Naive thymus-derived CD4-positive, alpha-beta T cell (primary cell): ENCODE data around the gene PKM. TPM values are rescaled to one million over a fixed set of nuclear protein-coding genes. Genes with fewer than 3 reads are reported as not detected.

ENCODE experiments used
- ATAC-seq: fragments of 150-1000 bp; cut with Tn5 transposase; 2 replicates; pipeline ENCODE4 v1.10.0; 2021; ENCODE audit warnings: mild to moderate bottlenecking, moderate library complexity
- CTCF ChIA-PET: fragments of 350-600 bp; sonication (Branson Sonifier 250); formaldehyde crosslinking; loops from one replicate; lab custom pipeline; 2021; ENCODE audit warnings: antibody characterized with exemption; lab: Charles Lee
- POLR2A ChIA-PET: fragments of 350-600 bp; sonication (Branson Sonifier 250); formaldehyde crosslinking; loops from one replicate; lab custom pipeline; 2021; ENCODE audit warnings: antibody characterized with exemption, inconsistent platforms; lab: Charles Lee
- DNase-seq, 9 donors: peaks; one replicate each; pipeline versions ENCODE4 v3.0.0 to v3.0.0-alpha.2; 2020 to 2022; ENCODE audit warnings: mixed read lengths in 1 of 9
- H3K27ac ChIP-seq: one replicate; pipeline ENCODE4 v1.7.0; 2013; ENCODE audit warnings: mild to moderate bottlenecking, low read depth, low read length, moderate library complexity
- H3K27me3 ChIP-seq, 2 donors: one replicate each; pipeline ENCODE4 v1.7.0; 2013; ENCODE audit warnings: low read length in 2 of 2, mild to moderate bottlenecking in 2 of 2, moderate library complexity in 2 of 2; ENCODE audit not compliant: control insufficient read depth in 2 of 2, insufficient read depth in 2 of 2
- H3K36me3 ChIP-seq, 3 experiments: 1 replicate in 2 of 3; 2 replicates in 1 of 3; pipeline ENCODE4 v1.7.0; 2013; ENCODE audit warnings: low read length in 3 of 3, mild to moderate bottlenecking in 3 of 3, moderate library complexity in 1 of 3; ENCODE audit not compliant: insufficient read depth in 3 of 3, control insufficient read depth in 2 of 3
- H3K4me1 ChIP-seq, 2 donors: one replicate each; pipeline ENCODE4 v1.7.0; 2013; ENCODE audit warnings: low read length in 2 of 2, mild to moderate bottlenecking in 2 of 2, moderate library complexity in 1 of 2; ENCODE audit not compliant: control insufficient read depth in 2 of 2, insufficient read depth in 2 of 2
- H3K4me3 ChIP-seq: 2 replicates; pipeline ENCODE4 v1.7.0; 2013; ENCODE audit warnings: mild to moderate bottlenecking, low read length
- H3K9me3 ChIP-seq, 3 experiments: 1 replicate in 2 of 3; 2 replicates in 1 of 3; pipeline ENCODE4 v1.7.0; 2013; ENCODE audit warnings: low read length in 3 of 3; ENCODE audit not compliant: control insufficient read depth in 2 of 3
- H3K27ac Mint-ChIP-seq, 9 donors: one replicate each; pipeline ENCODE4 v1.8.0; 2020 to 2022; ENCODE audit warnings: mixed read lengths in 9 of 9, mild to moderate bottlenecking in 8 of 9, moderate library complexity in 5 of 9, inconsistent platforms in 2 of 9
- H3K27me3 Mint-ChIP-seq, 5 donors: one replicate each; pipeline ENCODE4 v1.8.0; 2021 to 2022; ENCODE audit warnings: mixed read lengths in 5 of 5, mild to moderate bottlenecking in 1 of 5
- H3K36me3 Mint-ChIP-seq, 5 donors: one replicate each; pipeline ENCODE4 v1.8.0; 2020 to 2022; ENCODE audit warnings: mixed read lengths in 5 of 5, mild to moderate bottlenecking in 3 of 5, inconsistent platforms in 1 of 5
- H3K4me1 Mint-ChIP-seq, 7 donors: one replicate each; pipeline ENCODE4 v1.8.0; 2020 to 2022; ENCODE audit warnings: mixed read lengths in 7 of 7, mild to moderate bottlenecking in 3 of 7, inconsistent platforms in 1 of 7
- H3K4me3 Mint-ChIP-seq, 10 donors: one replicate each; pipeline ENCODE4 v1.8.0; 2020 to 2022; ENCODE audit warnings: mild to moderate bottlenecking in 10 of 10, mixed read lengths in 10 of 10, moderate library complexity in 6 of 10, inconsistent platforms in 2 of 10
- H3K9me3 Mint-ChIP-seq, 11 donors: one replicate each; pipeline ENCODE4 v1.8.0; 2020 to 2022; ENCODE audit warnings: mixed read lengths in 11 of 11, mild to moderate bottlenecking in 4 of 11, inconsistent platforms in 1 of 11, moderate library complexity in 1 of 11
- intact Hi-C, 2 donors: fragments of 100-400 bp; cut with micrococcal nuclease; formaldehyde crosslinking; loops; one replicate each; pipeline ENCODE4 v1.15.1; 2023
- polyA plus RNA-seq, 2 donors: library from polyadenylated mRNA; unstranded; fragments of 300-500 nt; fragmentation: Illumina TruSeq; gene quantifications; one replicate each; pipeline ENCODE4 v1.2.3, GENCODE V29; 2021
- total RNA-seq, 6 experiments: library from RNA in 5 of 6; stranded (reverse) in 5 of 6; gene quantifications; 1 replicate in 5 of 6; 2 replicates in 1 of 6; pipeline ENCODE4 v1.2.3 and lab custom pipeline; 2021 to 2026

Gene PKM
- total and polyA plus RNA-seq, 7 experiments from 2014 or later = 237 to 1,627 (median 357) TPM

DNA sequence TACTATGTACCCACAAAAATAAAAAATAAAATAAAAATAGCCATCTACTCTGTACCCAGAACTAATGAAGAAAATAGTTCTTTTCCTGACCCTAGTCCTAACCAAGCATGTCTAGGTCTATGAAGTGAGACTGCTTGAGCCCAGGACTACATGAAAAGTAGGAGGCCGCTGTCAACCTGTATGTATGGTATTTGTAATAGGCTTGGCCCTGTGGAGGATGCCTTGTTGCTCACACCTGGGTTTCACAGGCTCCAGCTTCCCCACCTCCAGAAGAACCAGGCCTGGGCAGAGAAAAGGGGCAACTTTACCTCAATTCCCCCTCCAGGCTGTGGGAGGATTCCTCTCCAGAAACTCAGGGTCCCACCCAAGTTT lies 6.8 kb upstream of the PKM start:
- CTCF ChIA-PET = no interaction called here
- Mint-ChIP-seq H3K4me1 (peaks cover 10 to 32% (median 23%) of the 10 kb centered on the region in 7 donors), H3K36me3 (peaks cover 0 to 16% (median 11%) of the 10 kb centered on the region in 5 donors), H3K9me3 (no peaks in the 10 kb centered on the region), H3K27me3 (peaks cover 0 to 2% (median 0%) of the 10 kb centered on the region in 5 donors), H3K27ac (peak overlapping the region in 3 of 9 donors; percentile 62 to 90 (median 67)), H3K4me3 (peak overlapping the region in 1 of 10 donors; percentile 78)
- ATAC-seq = no peak
- DNase-seq = no peak
- Histone ChIP-seq H3K27ac (no peak overlapping the region), H3K27me3 (no peaks in the 10 kb centered on the region), H3K9me3 (no peaks in the 10 kb centered on the region), H3K4me3 (no peak overlapping the region), H3K36me3 (peaks cover 0 to 31% (median 0%) of the 10 kb centered on the region in 3 experiments), H3K4me1 (peaks cover 3 to 11% of the 10 kb centered on the region in 2 donors)
- POLR2A ChIA-PET = interaction anchor here (0.9 kb wide), 1 partner anchor 11 kb away, joined by 3 read pairs; no protein-coding TSS in a partner anchor
- intact Hi-C loops = loop anchor here in 1 of 2 donors (10.0 kb wide), 1 partner anchor 447 kb away; the partner anchor contains the start of genes BBS4 and HIGD2B

DNA sequence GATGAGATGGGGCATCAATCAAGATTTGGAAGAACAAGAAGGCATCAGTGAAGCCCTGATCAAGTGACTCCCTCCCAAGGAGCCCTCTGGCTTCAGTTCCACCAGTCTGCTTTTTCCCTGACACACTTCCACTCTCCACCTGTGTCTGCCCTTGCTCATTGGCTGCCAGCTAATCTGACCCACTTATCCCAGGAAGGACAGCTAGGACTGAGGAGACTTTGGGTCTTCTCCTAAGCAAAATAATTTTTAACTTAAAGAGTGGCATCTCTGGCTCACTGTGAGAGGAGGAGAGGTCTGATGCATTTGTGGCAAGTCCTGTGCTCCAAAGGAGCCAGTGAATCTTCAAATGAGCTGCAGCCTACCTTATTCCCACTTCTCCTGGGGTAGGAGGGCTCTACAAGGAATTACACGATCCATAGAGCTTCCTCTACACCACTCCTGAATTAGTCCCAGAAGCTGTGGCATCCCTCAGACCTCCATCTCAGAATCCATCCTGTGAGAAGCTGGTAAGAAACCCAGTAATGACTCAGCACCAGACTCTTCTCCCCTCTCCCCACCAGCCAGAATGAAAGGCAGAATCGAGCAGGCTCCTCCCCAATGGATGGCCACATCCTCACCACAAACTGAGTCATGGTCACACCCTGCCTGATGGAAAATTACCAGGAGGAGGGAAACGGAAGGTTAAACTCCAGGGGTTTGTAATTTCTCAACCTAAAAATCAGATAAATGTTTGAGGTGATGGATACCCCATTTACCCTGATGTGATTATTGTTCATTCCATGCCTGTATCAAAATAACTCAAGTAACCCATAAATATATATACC lies 6.3 kb upstream of the PKM start:
- ATAC-seq (peak; percentile 90), DNase-seq (peak in 2 of 9 donors; percentile 11 to 78)
- Mint-ChIP-seq H3K27ac (peak overlapping the region in 5 of 9 donors; percentile 1 to 90 (median 62)), H3K4me3 (peak overlapping the region in 1 of 10 donors; percentile 78), H3K4me1 (peaks cover 16 to 37% (median 29%) of the 10 kb centered on the region in 7 donors), H3K27me3 (peaks cover 0 to 2% (median 0%) of the 10 kb centered on the region in 5 donors), H3K36me3 (peaks cover 0 to 16% (median 8%) of the 10 kb centered on the region in 5 donors), H3K9me3 (no peaks in the 10 kb centered on the region)
- ChIA-PET POLR2A (interaction anchor here (0.6 kb wide), 1 partner anchor 14 kb away, joined by 4 read pairs; no protein-coding TSS in a partner anchor), CTCF (no interaction called here)
- no peak overlapping the region for H3K4me3 ChIP-seq
- no peaks in the 10 kb centered on the region for H3K9me3 ChIP-seq
- intact Hi-C loops = loop anchor here in 1 of 2 donors (10.0 kb wide), 1 partner anchor 448 kb away; the partner anchor contains the start of genes BBS4 and HIGD2B
- peaks cover 9 to 15% of the 10 kb centered on the region in 2 donors for H3K4me1 ChIP-seq
- H3K27ac ChIP-seq = no peak overlapping the region
- H3K36me3 ChIP-seq = peaks cover 0 to 25% (median 0%) of the 10 kb centered on the region in 3 experiments
- no peaks in the 10 kb centered on the region for H3K27me3 ChIP-seq

DNA sequence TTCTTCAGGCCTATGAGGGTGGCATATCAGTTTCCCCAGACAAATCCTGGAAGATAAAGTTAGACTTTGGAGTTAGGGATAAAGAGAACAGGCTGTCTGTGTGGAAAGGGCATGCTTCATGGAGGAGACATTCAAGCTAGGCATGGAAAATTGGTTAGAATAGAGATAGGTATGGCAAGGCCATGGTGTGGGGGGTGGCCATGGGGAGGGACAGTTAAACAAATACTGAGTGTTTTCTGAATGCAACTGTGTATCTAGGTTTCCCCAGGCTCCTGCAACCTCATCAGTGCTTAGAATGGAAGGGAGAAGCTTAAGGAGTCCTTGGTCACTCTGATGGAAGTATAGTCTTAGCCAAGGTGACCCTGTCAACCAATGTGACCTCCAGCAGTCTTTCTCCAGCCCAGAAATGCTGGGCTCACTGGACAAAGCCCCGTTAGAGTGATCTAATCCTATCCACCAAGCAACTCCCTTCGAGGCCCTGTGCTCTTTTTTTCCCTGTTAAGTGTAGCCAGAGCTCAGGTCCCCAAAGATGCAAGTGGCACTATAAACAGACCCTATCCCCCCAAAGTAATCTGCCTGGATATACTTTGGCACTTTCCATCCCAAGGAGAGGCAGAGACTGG lies 5.5 kb upstream of the PKM start:
- intact Hi-C loops = loop anchor here in 1 of 2 donors (10.0 kb wide), 1 partner anchor 448 kb away; the partner anchor contains the start of genes BBS4 and HIGD2B
- ChIA-PET POLR2A (no interaction called here), CTCF (no interaction called here)
- peak overlapping the region in 1 of 10 donors; percentile 78 for H3K4me3 Mint-ChIP-seq
- ATAC-seq = no peak
- H3K36me3 Mint-ChIP-seq = peaks cover 0 to 11% (median 3%) of the 10 kb centered on the region in 5 donors
- no peaks in the 10 kb centered on the region for H3K9me3 Mint-ChIP-seq
- Histone ChIP-seq H3K4me1 (peaks cover 10 to 18% of the 10 kb centered on the region in 2 donors), H3K4me3 (no peak overlapping the region), H3K9me3 (no peaks in the 10 kb centered on the region), H3K36me3 (peaks cover 0 to 17% (median 0%) of the 10 kb centered on the region in 3 experiments), H3K27ac (no peak overlapping the region), H3K27me3 (no peaks in the 10 kb centered on the region)
- no peak for DNase-seq
- peaks cover 20 to 44% (median 32%) of the 10 kb centered on the region in 7 donors for H3K4me1 Mint-ChIP-seq
- peak overlapping the region in 1 of 9 donors; percentile 90 for H3K27ac Mint-ChIP-seq
- peaks cover 0 to 2% (median 0%) of the 10 kb centered on the region in 5 donors for H3K27me3 Mint-ChIP-seq

DNA sequence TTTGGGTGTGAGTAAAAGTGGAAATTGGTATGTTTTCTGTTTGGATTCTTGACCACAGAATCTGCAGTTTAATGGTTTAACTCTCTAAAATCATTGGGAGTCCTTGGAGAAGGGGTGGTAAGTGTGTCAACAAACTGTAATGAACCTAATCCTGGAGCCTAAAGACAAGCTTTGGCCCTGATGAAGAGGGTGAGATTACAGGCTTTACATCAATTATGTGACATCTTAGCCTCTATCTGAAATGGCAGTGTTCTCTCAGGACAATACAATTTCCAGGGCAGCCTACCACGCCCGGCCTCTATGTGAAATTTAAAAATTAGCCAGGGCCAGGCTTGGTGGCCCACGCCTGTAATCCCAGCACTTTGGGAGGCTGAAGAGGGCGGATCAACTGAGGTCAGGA lies 4.3 kb upstream of the PKM start:
- Mint-ChIP-seq H3K27me3 (peaks cover 0 to 2% (median 0%) of the 10 kb centered on the region in 5 donors), H3K27ac (no peak overlapping the region), H3K4me1 (peaks cover 20 to 45% (median 33%) of the 10 kb centered on the region in 7 donors), H3K36me3 (peaks cover 0 to 6% (median 0%) of the 10 kb centered on the region in 5 donors), H3K4me3 (peak overlapping the region in 1 of 10 donors; percentile 16), H3K9me3 (peaks cover 0 to 2% (median 0%) of the 10 kb centered on the region in 11 donors)
- no peaks in the 10 kb centered on the region for H3K27me3 ChIP-seq
- ChIA-PET POLR2A (interaction anchor here (1.1 kb wide), 1 partner anchor 26 kb away, joined by 3 read pairs; no protein-coding TSS in a partner anchor), CTCF (no interaction called here)
- DNase-seq (no peak), ATAC-seq (no peak)
- H3K36me3 ChIP-seq = peaks cover 0 to 12% (median 0%) of the 10 kb centered on the region in 3 experiments
- intact Hi-C loops = loop anchor here in 1 of 2 donors (10.0 kb wide), 1 partner anchor 450 kb away; the partner anchor contains the start of genes BBS4 and HIGD2B
- H3K9me3 ChIP-seq = no peaks in the 10 kb centered on the region
- no peak overlapping the region for H3K4me3 ChIP-seq
- H3K27ac ChIP-seq = no peak overlapping the region
- H3K4me1 ChIP-seq = peaks cover 10 to 18% of the 10 kb centered on the region in 2 donors

DNA sequence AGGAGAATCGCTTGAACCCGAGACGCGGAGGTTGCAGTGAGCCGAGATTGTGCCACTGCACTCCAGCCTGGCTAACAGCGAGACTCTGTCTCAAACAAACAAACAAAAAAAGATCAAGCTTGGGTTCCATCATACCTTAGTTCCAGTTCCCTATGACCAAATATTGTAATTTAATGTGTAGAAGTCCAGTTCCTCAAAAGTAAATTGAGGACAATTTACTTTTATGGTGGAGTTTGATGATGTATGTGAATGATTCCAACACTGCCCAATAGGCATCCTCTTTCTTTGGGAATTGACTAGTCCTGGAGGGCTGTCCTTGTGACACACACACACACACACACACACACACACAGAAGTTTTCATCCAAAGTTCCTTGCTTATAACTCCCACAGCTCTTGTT lies 2.8 kb upstream of the PKM start:
- Mint-ChIP-seq H3K9me3 (peaks cover 0 to 2% (median 0%) of the 10 kb centered on the region in 11 donors), H3K27me3 (peaks cover 0 to 5% (median 0%) of the 10 kb centered on the region in 5 donors), H3K27ac (peak overlapping the region in 5 of 9 donors; percentile 28 to 90 (median 76)), H3K36me3 (peaks cover 0 to 11% (median 0%) of the 10 kb centered on the region in 5 donors), H3K4me3 (peak overlapping the region in 1 of 10 donors; percentile 27), H3K4me1 (peaks cover 30 to 48% (median 41%) of the 10 kb centered on the region in 7 donors)
- ChIA-PET CTCF (no interaction called here), POLR2A (interaction anchor here (1.0 kb wide), 1 partner anchor 27 kb away, joined by 3 read pairs; no protein-coding TSS in a partner anchor)
- H3K36me3 ChIP-seq = peaks cover 0 to 7% (median 0%) of the 10 kb centered on the region in 3 experiments
- no peak for DNase-seq
- H3K4me1 ChIP-seq = peaks cover 17 to 23% of the 10 kb centered on the region in 2 donors
- H3K9me3 ChIP-seq = no peaks in the 10 kb centered on the region
- no peak for ATAC-seq
- no peak overlapping the region for H3K4me3 ChIP-seq
- intact Hi-C loops = loop anchor here in 1 of 2 donors (10.0 kb wide), 1 partner anchor 451 kb away; the partner anchor contains the start of genes BBS4 and HIGD2B
- no peaks in the 10 kb centered on the region for H3K27me3 ChIP-seq
- no peak overlapping the region for H3K27ac ChIP-seq
